ENCODE data around the gene SUMF1. TPM values are rescaled to one million over a fixed set of nuclear protein-coding genes. Genes with fewer than 3 reads are reported as not detected.

The SUMF1 gene
- total and polyA plus RNA-seq, 2 of the 4 experiments (the other 2 are of a cell fraction): 26.3 to 38.4 TPM

DNA sequence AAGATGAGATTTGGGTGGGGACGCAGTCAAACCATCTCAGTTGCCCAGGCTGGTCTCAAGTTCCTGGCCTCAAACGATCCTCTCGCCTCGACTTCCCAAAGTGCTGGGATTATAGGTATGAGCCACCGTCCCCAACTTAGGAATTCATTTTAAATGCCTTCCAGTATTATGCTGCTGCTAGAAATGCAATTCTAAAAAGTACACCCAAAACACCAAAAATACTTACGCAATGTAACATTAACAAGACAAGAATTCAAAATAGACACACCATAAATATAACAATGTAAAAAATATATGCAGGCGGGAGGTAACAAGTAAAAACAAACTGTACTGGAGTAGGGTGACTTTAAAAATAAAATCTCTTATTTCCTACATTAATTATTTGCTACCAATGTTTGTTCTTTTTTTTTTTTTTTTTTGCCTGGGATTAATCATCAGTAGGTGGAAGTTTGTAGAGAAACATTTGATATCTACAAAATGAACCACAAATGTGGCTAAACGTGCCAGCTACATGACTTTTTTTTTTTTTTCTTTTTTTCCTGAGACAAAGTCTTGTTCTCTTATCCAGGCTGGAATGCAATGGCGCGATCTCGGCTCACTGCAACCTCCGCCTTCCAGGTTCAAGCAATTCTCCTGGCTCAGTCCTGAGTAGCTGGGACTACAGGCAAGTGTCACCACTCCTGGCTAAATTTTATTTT lies 107.1 kb downstream of the SUMF1 start:
- in situ Hi-C loops (cut with MboI; ENCODE audit: low sequenced_read_pairs) (loop anchor here (5.0 kb wide), 1 partner anchor 272 kb away; no protein-coding TSS in a partner anchor), intact Hi-C loops (cut with micrococcal nuclease) (loop anchor here (10.0 kb wide), 1 partner anchor 695 kb away; no protein-coding TSS in a partner anchor), dilution Hi-C loops (cut with HindIII; ENCODE audit: low sequenced_read_pairs, unreplicated experiment) (no loop called here)
- Histone ChIP-seq H2AK9ac (replicated peaks; ENCODE audit: low read depth, low read length, poor library complexity) (no peak overlapping the region), H4K91ac (ENCODE audit: insufficient read depth, low read depth, low read length) (no peak overlapping the region), H2BK15ac (ENCODE audit: low read depth, low read length) (no peak overlapping the region), H2AK5ac (ENCODE audit: low read depth, low read length) (no peak overlapping the region), H3K18ac (ENCODE audit: low read depth, low read length) (no peak overlapping the region), H2BK5ac (ENCODE audit: low read depth, low read length, poor library complexity, severe bottlenecking) (no peak overlapping the region), H4K20me1 (ENCODE audit: insufficient read depth, low read length) (no peaks in the 10 kb centered on the region), H3K9me1 (ENCODE audit: insufficient read depth, low read length) (peaks cover 3% of the 10 kb centered on the region; the same call in 1 of the 2 replicates), H3K36me3 (ENCODE audit: control insufficient read depth, insufficient read depth, low read length) (peaks cover 2% of the 10 kb centered on the region; the same call in 1 of the 2 replicates), H3K56ac (ENCODE audit: extremely low read depth, insufficient read depth, low read length) (no peak overlapping the region), H3K23ac (ENCODE audit: low read depth, low read length) (no peak overlapping the region), H3K4ac (ENCODE audit: low read depth, low read length) (no peak overlapping the region), H3K27me3 (ENCODE audit: control insufficient read depth, insufficient read depth, low read length) (no peaks in the 10 kb centered on the region), H3K79me1 (ENCODE audit: low read depth in 1 of 2, low read length in 2 of 2) (no peaks in the 10 kb centered on the region), H2BK20ac (ENCODE audit: low read depth, low read length) (no peak overlapping the region), H4K5ac (ENCODE audit: low read depth, low read length) (no peak overlapping the region), H3K4me3 (ENCODE audit: insufficient read depth, low read depth, low read length) (no peak overlapping the region), H3K27ac (ENCODE audit: insufficient read depth, low read length) (no peak overlapping the region), H3K9me3 (ENCODE audit: control insufficient read depth, insufficient read depth, low read length) (no peaks in the 10 kb centered on the region), H3K14ac (replicated peaks; ENCODE audit: low read depth, low read length) (no peak overlapping the region), H4K8ac (ENCODE audit: low read depth in 2 of 2, low read length in 2 of 2) (no peak overlapping the region), H3K9ac (ENCODE audit: low read depth, low read length) (no peak overlapping the region), H2AFZ (replicated peaks; ENCODE audit: low read length, poor library complexity) (no peak overlapping the region), H3K4me2 (ENCODE audit: low read depth, low read length) (no peak overlapping the region), H3K4me1 (ENCODE audit: control insufficient read depth, insufficient read depth, low read length) (peaks cover 3% of the 10 kb centered on the region; the same call in 1 of the 2 replicates), H2BK120ac (ENCODE audit: low read depth, low read length) (no peak overlapping the region)
- CTCF ChIA-PET: no interaction called here
- ATAC-seq (ENCODE audit: low read depth) (peak; percentile 28), DNase-seq (no peak)
- POLR2A ChIA-PET (ENCODE audit: unreplicated experiment): no interaction called here
- no TSS peak for BruUV-seq (replicated peaks)
- no CpG with 5 or more reads among the region's 12 CpGs for WGBS, 2 experiments (ENCODE audit: extremely low coverage in 2 of 2, insufficient read length in 1 of 2)
- TF ChIP-seq SMC3 (IDR thresholded peaks at IDR 0.05; ENCODE audit: low read depth, low read length) (no peak), MXI1 (IDR thresholded peaks at IDR 0.05; ENCODE audit: borderline replicate concordance, low read depth, low read length) (no peak), RFX5 (IDR thresholded peaks at IDR 0.05; ENCODE audit: low read depth, low read length) (no peak), CHD1 (IDR thresholded peaks at IDR 0.05; ENCODE audit: low read depth, low read length) (no peak), CTCF (conservative IDR thresholded peaks at IDR 0.05; ENCODE audit: low read depth, low read length) (no peak), RCOR1 (IDR thresholded peaks at IDR 0.05; ENCODE audit: insufficient replicate concordance, low read length) (no peak), RAD21 (IDR thresholded peaks at IDR 0.05; ENCODE audit: low read length) (no peak), POLR2A (IDR thresholded peaks at IDR 0.05; ENCODE audit: low read depth, low read length) (no peak), CEBPB (IDR thresholded peaks at IDR 0.05; ENCODE audit: low read depth, low read length) (peak; percentile 52), ELK1 (IDR thresholded peaks at IDR 0.05; ENCODE audit: borderline replicate concordance, low read depth, low read length) (no peak), MAFK (IDR thresholded peaks at IDR 0.05; ENCODE audit: low read depth, low read length) (no peak), MAZ (IDR thresholded peaks at IDR 0.05; ENCODE audit: borderline replicate concordance, low read depth, low read length) (no peak), FOS (IDR thresholded peaks at IDR 0.05; ENCODE audit: low read depth, low read length) (no peak), BHLHE40 (IDR thresholded peaks at IDR 0.05; ENCODE audit: low read depth, low read length) (peak; percentile 78; the same call in 1 of the 2 replicates)
- TF ChIP-seq, protein P1, sequence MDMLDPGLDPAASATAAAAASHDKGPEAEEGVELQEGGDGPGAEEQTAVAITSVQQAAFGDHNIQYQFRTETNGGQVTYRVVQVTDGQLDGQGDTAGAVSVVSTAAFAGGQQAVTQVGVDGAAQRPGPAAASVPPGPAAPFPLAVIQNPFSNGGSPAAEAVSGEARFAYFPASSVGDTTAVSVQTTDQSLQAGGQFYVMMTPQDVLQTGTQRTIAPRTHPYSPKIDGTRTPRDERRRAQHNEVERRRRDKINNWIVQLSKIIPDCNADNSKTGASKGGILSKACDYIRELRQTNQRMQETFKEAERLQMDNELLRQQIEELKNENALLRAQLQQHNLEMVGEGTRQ (IDR thresholded peaks at IDR 0.05; ENCODE audit: low read depth, low read length): no peak
